GM23338 (cell line): ENCODE data around the gene CHST11. TPM values are rescaled to one million over a fixed set of nuclear protein-coding genes. Genes with fewer than 3 reads are reported as not detected.
A peak's percentile ranks its signal among the peaks of the same experiment; 100 is the strongest.

Source experiments
- ATAC-seq: fragments of 200-7000 bp; cut with Tn5 transposase; 3 replicates; pipeline ENCODE4 v1.9.1; 2020
- DNase-seq: peaks from one replicate; pipeline ENCODE4 v3.0.0-alpha.2; 2015; ENCODE audit warnings: low spot score
- H2AFZ ChIP-seq: fragments of 200-600 bp; sonication (generic); 2 replicates; pipeline ENCODE4 v1.8.0; 2016; ENCODE audit warnings: antibody characterized with exemption, mild to moderate bottlenecking, moderate library complexity
- H3F3A ChIP-seq: fragments of 200-600 bp; sonication (generic); replicated peaks from 2 replicates; pipeline ENCODE4 v1.8.0; 2017; ENCODE audit warnings: antibody characterized with exemption, mixed run types, low read depth
- H3K27ac ChIP-seq: fragments of 200-600 bp; sonication (generic); 2 replicates; pipeline ENCODE4 v1.6.1; 2016; ENCODE audit warnings: low read depth
- H3K27me3 ChIP-seq: fragments of 200-600 bp; sonication (generic); 2 replicates; pipeline ENCODE4 v1.8.0; 2016; ENCODE audit warnings: mild to moderate bottlenecking, mixed run types, moderate library complexity; ENCODE audit not compliant: insufficient read depth
- H3K36me3 ChIP-seq: fragments of 200-600 bp; sonication (generic); 2 replicates; pipeline ENCODE4 v1.8.0; 2016; ENCODE audit warnings: mild to moderate bottlenecking; ENCODE audit not compliant: insufficient read depth
- H3K4me1 ChIP-seq: fragments of 200-600 bp; sonication (generic); 2 replicates; pipeline ENCODE4 v1.8.0; 2016; ENCODE audit warnings: mild to moderate bottlenecking, moderate library complexity; ENCODE audit not compliant: insufficient read depth
- H3K4me2 ChIP-seq: fragments of 200-600 bp; sonication (generic); 2 replicates; pipeline ENCODE4 v1.7.1; 2017; ENCODE audit warnings: mixed run types
- H3K4me3 ChIP-seq: fragments of 200-600 bp; sonication (generic); 2 replicates; pipeline ENCODE4 v1.6.1; 2016; ENCODE audit warnings: mixed run types
- H3K79me2 ChIP-seq: fragments of 200-600 bp; sonication (generic); replicated peaks from 2 replicates; pipeline ENCODE4 v1.8.0; 2017; ENCODE audit warnings: mild to moderate bottlenecking; ENCODE audit not compliant: insufficient read depth
- H3K9me2 ChIP-seq: fragments of 200-600 bp; sonication (generic); 2 replicates; pipeline ENCODE4 v1.8.0; 2017; ENCODE audit not compliant: insufficient read depth
- H4K20me1 ChIP-seq: fragments of 200-600 bp; sonication (generic); replicated peaks from 2 replicates; pipeline ENCODE4 v1.8.0; 2017; ENCODE audit warnings: mild to moderate bottlenecking; ENCODE audit not compliant: insufficient read depth
- H3K27ac Mint-ChIP-seq: 2 replicates; pipeline ENCODE4 v1.8.0; 2020; ENCODE audit warnings: inconsistent platforms, mild to moderate bottlenecking, moderate library complexity, mixed read lengths
- H3K27me3 Mint-ChIP-seq: 3 replicates; pipeline ENCODE4 v1.8.0; 2022; ENCODE audit warnings: low read depth, mild to moderate bottlenecking, moderate library complexity, mixed read lengths, inconsistent platforms; ENCODE audit not compliant: insufficient read depth, poor library complexity
- H3K36me3 Mint-ChIP-seq: 3 replicates; pipeline ENCODE4 v1.8.0; 2021; ENCODE audit warnings: low read depth, mild to moderate bottlenecking, inconsistent platforms, moderate library complexity, mixed read lengths
- H3K4me1 Mint-ChIP-seq: 3 replicates; pipeline ENCODE4 v1.8.0; 2020; ENCODE audit warnings: mild to moderate bottlenecking, inconsistent platforms, mixed read lengths
- H3K4me3 Mint-ChIP-seq: 3 replicates; pipeline ENCODE4 v1.8.0; 2021; ENCODE audit warnings: moderate library complexity, mild to moderate bottlenecking, inconsistent platforms, mixed read lengths
- H3K9me3 Mint-ChIP-seq: 3 replicates; pipeline ENCODE4 v1.8.0; 2020; ENCODE audit warnings: moderate library complexity, mild to moderate bottlenecking, inconsistent platforms, mixed read lengths
- CREB1 ChIP-seq: fragments of 250-450 bp; sonication (Bioruptor Pico); IDR thresholded peaks from 2 replicates; pipeline ENCODE4 v1.5.0; 2020; ENCODE audit warnings: low read depth, mild to moderate bottlenecking, moderate library complexity
- CTCF ChIP-seq, 2 experiments: fragments of 200-600 bp in 1 of 2; sonication (generic) in 1 of 2; conservative IDR thresholded peaks; 2 replicates each; pipeline versions ENCODE4 v1.5.1 to v1.6.1; 2016 to 2017; ENCODE audit warnings: antibody characterized with exemption in 2 of 2, low read depth in 2 of 2, mild to moderate bottlenecking in 2 of 2, moderate library complexity in 1 of 2
- ETS1 ChIP-seq: IDR thresholded peaks from 2 replicates; pipeline ENCODE4 v1.6.1; 2016; ENCODE audit warnings: antibody characterized with exemption
- EZH2 ChIP-seq: fragments of 200-600 bp; sonication (generic); IDR thresholded peaks from one replicate; pipeline ENCODE4 v1.8.0; 2017; ENCODE audit warnings: antibody characterized with exemption, mild to moderate bottlenecking, low read depth; ENCODE audit not compliant: unreplicated experiment
- EZH2phosphoT487 ChIP-seq: fragments of 200-600 bp; sonication (generic); IDR thresholded peaks from one replicate; pipeline ENCODE4 v1.8.1; 2018; ENCODE audit warnings: antibody characterized with exemption; ENCODE audit not compliant: unreplicated experiment
- JUNB ChIP-seq: IDR thresholded peaks from one replicate; pipeline ENCODE4 v1.6.1; 2016; ENCODE audit warnings: antibody characterized with exemption; ENCODE audit not compliant: unreplicated experiment
- NANOG ChIP-seq: IDR thresholded peaks from 2 replicates; pipeline ENCODE4 v1.6.1; 2016; ENCODE audit warnings: antibody characterized with exemption, borderline replicate concordance
- POLR2AphosphoS5 ChIP-seq: IDR thresholded peaks from 2 replicates; pipeline ENCODE4 v1.6.1; 2016; ENCODE audit warnings: antibody characterized with exemption, low read depth
- STAT1 ChIP-seq: IDR thresholded peaks from one replicate; pipeline ENCODE4 v1.6.1; 2016; ENCODE audit warnings: antibody characterized with exemption; ENCODE audit not compliant: unreplicated experiment
- ZNF114 ChIP-seq: fragments of 250-450 bp; sonication (Bioruptor Pico); IDR thresholded peaks from 2 replicates; pipeline ENCODE4 v1.5.0; 2020; ENCODE audit warnings: mild to moderate bottlenecking, moderate library complexity
- ZNF331 ChIP-seq: fragments of 250-450 bp; sonication (Bioruptor Pico); IDR thresholded peaks from 2 replicates; pipeline ENCODE4 v1.5.0; 2020; ENCODE audit warnings: low read depth, mild to moderate bottlenecking, moderate library complexity
- polyA plus RNA-seq: library from polyadenylated mRNA; unstranded; fragments of >200 nt; fragmentation: Nextera tagmentation; extraction: Ambion mirVana; gene quantifications from 2 replicates; pipeline ENCODE4 v1.2.1, GENCODE V29; 2016
- total RNA-seq: library from RNA; depleted of rRNA; stranded (reverse); fragments of >200 nt; shearing (Covaris generic); gene quantifications from 2 replicates; pipeline ENCODE4 v1.2.3, GENCODE V29; 2014
- TF ChIP-seq, protein P1 (sequence below): fragments of 250-450 bp; sonication (Bioruptor Pico); IDR thresholded peaks from 2 replicates; pipeline ENCODE4 v1.5.0; 2020; ENCODE audit warnings: mild to moderate bottlenecking, moderate library complexity
- TF ChIP-seq, protein P2 (sequence below): IDR thresholded peaks from one replicate; pipeline ENCODE4 v1.6.1; 2018; ENCODE audit warnings: antibody characterized with exemption; ENCODE audit not compliant: unreplicated experiment

CHST11 gene
- total and polyA plus RNA-seq, 2 experiments from 2014 or later: 7.7 to 25.7 TPM

DNA sequence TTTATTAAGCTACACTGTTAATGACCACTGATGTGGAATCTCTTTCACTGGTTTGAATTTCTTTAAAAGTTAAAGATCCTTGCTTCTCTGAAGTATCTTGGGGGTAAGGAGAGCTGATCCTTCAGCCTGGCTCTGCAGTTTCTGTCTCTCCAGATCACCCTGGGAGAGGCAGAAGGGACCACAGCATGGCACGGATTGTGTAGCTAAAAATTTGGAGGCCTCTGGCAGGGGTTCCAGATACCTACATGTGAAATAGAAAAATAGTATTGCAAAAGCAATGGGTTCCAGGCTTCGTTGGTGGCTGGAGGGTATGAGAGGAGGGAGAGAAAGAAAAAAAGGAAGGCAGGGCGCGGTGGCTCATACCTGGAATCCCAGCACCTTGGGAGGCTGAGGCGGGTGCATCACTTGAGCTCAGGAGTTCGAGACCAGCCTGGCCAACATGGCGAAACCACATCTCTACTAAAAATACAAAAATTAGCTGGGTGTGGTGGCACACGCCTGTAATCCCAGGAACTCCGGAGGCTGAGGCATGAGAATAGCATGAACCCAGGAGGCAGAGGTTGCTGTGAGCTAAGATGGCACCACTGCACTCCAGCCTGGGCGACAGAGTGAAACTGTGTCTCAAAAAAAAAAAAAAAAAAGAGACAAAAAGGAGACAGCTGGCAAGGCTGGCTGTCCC is 3.4 kb downstream of the CHST11 start:
- no peak overlapping the region for H3K27ac ChIP-seq
- H3K36me3 ChIP-seq: no peaks in the 10 kb centered on the region
- no peaks in the 10 kb centered on the region for H3K9me2 ChIP-seq
- peaks cover 31% of the 10 kb centered on the region for H3K27me3 ChIP-seq
- ATAC-seq: no peak
- Mint-ChIP-seq H3K27ac (no peak overlapping the region), H3K9me3 (no peaks in the 10 kb centered on the region), H3K36me3 (no peaks in the 10 kb centered on the region; the same call in 2 of the 3 replicates), H3K4me3 (peak overlapping the region; percentile 41; the same call in 1 of the 3 replicates), H3K4me1 (peaks cover 38% of the 10 kb centered on the region), H3K27me3 (peaks cover 30% of the 10 kb centered on the region)
- no peak overlapping the region for H3K4me3 ChIP-seq
- TF ChIP-seq POLR2AphosphoS5 (no peak), ZNF331 (no peak), ZNF114 (CRISPR knock-in tag) (no peak), STAT1 (no peak), NANOG (no peak), EZH2phosphoT487 (no peak), JUNB (no peak), ETS1 (no peak), CREB1 (CRISPR knock-in tag) (no peak), EZH2 (no peak), CTCF (conservative IDR thresholded peaks at IDR 0.05; ENCODE audit: low read depth in 2 of 2) (no peak)
- TF ChIP-seq, protein P1, sequence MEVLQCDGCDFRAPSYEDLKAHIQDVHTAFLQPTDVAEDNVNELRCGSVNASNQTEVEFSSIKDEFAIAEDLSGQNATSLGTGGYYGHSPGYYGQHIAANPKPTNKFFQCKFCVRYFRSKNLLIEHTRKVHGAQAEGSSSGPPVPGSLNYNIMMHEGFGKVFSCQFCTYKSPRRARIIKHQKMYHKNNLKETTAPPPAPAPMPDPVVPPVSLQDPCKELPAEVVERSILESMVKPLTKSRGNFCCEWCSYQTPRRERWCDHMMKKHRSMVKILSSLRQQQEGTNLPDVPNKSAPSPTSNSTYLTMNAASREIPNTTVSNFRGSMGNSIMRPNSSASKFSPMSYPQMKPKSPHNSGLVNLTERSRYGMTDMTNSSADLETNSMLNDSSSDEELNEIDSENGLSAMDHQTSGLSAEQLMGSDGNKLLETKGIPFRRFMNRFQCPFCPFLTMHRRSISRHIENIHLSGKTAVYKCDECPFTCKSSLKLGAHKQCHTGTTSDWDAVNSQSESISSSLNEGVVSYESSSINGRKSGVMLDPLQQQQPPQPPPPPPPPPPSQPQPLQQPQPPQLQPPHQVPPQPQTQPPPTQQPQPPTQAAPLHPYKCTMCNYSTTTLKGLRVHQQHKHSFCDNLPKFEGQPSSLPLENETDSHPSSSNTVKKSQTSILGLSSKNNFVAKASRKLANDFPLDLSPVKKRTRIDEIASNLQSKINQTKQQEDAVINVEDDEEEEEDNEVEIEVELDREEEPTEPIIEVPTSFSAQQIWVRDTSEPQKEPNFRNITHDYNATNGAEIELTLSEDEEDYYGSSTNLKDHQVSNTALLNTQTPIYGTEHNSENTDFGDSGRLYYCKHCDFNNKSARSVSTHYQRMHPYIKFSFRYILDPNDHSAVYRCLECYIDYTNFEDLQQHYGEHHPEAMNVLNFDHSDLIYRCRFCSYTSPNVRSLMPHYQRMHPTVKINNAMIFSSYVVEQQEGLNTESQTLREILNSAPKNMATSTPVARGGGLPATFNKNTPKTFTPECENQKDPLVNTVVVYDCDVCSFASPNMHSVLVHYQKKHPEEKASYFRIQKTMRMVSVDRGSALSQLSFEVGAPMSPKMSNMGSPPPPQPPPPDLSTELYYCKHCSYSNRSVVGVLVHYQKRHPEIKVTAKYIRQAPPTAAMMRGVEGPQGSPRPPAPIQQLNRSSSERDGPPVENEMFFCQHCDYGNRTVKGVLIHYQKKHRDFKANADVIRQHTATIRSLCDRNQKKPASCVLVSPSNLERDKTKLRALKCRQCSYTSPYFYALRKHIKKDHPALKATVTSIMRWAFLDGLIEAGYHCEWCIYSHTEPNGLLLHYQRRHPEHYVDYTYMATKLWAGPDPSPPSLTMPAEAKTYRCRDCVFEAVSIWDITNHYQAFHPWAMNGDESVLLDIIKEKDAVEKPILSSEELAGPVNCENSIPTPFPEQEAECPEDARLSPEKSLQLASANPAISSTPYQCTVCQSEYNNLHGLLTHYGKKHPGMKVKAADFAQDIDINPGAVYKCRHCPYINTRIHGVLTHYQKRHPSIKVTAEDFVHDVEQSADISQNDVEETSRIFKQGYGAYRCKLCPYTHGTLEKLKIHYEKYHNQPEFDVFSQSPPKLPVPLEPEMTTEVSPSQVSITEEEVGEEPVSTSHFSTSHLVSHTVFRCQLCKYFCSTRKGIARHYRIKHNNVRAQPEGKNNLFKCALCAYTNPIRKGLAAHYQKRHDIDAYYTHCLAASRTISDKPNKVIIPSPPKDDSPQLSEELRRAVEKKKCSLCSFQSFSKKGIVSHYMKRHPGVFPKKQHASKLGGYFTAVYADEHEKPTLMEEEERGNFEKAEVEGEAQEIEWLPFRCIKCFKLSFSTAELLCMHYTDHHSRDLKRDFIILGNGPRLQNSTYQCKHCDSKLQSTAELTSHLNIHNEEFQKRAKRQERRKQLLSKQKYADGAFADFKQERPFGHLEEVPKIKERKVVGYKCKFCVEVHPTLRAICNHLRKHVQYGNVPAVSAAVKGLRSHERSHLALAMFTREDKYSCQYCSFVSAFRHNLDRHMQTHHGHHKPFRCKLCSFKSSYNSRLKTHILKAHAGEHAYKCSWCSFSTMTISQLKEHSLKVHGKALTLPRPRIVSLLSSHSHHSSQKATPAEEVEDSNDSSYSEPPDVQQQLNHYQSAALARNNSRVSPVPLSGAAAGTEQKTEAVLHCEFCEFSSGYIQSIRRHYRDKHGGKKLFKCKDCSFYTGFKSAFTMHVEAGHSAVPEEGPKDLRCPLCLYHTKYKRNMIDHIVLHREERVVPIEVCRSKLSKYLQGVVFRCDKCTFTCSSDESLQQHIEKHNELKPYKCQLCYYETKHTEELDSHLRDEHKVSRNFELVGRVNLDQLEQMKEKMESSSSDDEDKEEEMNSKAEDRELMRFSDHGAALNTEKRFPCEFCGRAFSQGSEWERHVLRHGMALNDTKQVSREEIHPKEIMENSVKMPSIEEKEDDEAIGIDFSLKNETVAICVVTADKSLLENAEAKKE: no peak
- TF ChIP-seq, protein P2, sequence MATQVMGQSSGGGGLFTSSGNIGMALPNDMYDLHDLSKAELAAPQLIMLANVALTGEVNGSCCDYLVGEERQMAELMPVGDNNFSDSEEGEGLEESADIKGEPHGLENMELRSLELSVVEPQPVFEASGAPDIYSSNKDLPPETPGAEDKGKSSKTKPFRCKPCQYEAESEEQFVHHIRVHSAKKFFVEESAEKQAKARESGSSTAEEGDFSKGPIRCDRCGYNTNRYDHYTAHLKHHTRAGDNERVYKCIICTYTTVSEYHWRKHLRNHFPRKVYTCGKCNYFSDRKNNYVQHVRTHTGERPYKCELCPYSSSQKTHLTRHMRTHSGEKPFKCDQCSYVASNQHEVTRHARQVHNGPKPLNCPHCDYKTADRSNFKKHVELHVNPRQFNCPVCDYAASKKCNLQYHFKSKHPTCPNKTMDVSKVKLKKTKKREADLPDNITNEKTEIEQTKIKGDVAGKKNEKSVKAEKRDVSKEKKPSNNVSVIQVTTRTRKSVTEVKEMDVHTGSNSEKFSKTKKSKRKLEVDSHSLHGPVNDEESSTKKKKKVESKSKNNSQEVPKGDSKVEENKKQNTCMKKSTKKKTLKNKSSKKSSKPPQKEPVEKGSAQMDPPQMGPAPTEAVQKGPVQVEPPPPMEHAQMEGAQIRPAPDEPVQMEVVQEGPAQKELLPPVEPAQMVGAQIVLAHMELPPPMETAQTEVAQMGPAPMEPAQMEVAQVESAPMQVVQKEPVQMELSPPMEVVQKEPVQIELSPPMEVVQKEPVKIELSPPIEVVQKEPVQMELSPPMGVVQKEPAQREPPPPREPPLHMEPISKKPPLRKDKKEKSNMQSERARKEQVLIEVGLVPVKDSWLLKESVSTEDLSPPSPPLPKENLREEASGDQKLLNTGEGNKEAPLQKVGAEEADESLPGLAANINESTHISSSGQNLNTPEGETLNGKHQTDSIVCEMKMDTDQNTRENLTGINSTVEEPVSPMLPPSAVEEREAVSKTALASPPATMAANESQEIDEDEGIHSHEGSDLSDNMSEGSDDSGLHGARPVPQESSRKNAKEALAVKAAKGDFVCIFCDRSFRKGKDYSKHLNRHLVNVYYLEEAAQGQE: no peak
- H3K79me2 ChIP-seq: peaks cover 55% of the 10 kb centered on the region
- H3F3A ChIP-seq: 0 out of 2 replicates have a peak, but pooled peaks cover 9% of the 10 kb centered on the region
- H2AFZ ChIP-seq: no peak overlapping the region
- H4K20me1 ChIP-seq: peaks cover 16% of the 10 kb centered on the region; the same call in 1 of the 2 replicates
- no peak for DNase-seq
- H3K4me2 ChIP-seq: no peak overlapping the region; the same call in 1 of the 2 replicates
- H3K4me1 ChIP-seq: peaks cover 29% of the 10 kb centered on the region
